H1 (cell line): Measurements from ENCODE around the gene FOXC2. TPM values are rescaled to one million over a fixed set of nuclear protein-coding genes. Genes with fewer than 3 reads are reported as not detected.

Source experiments
- E2F6 ChIP-seq: IDR thresholded peaks from 2 replicates; pipeline ENCODE4 v1.6.1; 2012; ENCODE audit warnings: inconsistent platforms
- GTF2F1 ChIP-seq: IDR thresholded peaks from 2 replicates; pipeline ENCODE4 v1.6.1; 2012; ENCODE audit warnings: low read depth, low read length, improper control_type of control experiment, borderline replicate concordance
- NANOG ChIP-seq: IDR thresholded peaks from 2 replicates; pipeline ENCODE4 v1.6.1; 2011; ENCODE audit warnings: low read length, low read depth, mild to moderate bottlenecking, inconsistent platforms; ENCODE audit not compliant: insufficient read depth, poor library complexity, severe bottlenecking
- POLR2AphosphoS5 ChIP-seq: IDR thresholded peaks from 2 replicates; pipeline ENCODE4 v1.6.1; 2011; ENCODE audit warnings: low read depth, low read length
- RXRA ChIP-seq: IDR thresholded peaks from 2 replicates; pipeline ENCODE4 v1.6.1; 2011; ENCODE audit warnings: low read depth, mild to moderate bottlenecking, low read length, moderate library complexity; ENCODE audit not compliant: insufficient read depth
- polyA plus RNA-seq, 7 experiments: library from polyadenylated mRNA; depleted of rRNA in 3 of 7; stranded (reverse) in 5 of 7; unstranded in 2 of 7; fragments of >200 nt in 5 of 7; fragments of 200-250 nt in 2 of 7; gene quantifications; 1 replicate in 5 of 7; 2 replicates in 1 of 7; 4 replicates in 1 of 7; pipeline versions ENCODE4 v1.2.1 to v1.2.3, GENCODE V29; 2011 to 2013; ENCODE audit warnings: missing spikeins in 2 of 7, mixed read lengths in 2 of 7
- total RNA-seq: library from RNA; stranded (reverse); fragmentation: NEBNext Ultra II Directional; extraction: Animal tissue kit (Norgen Biotek cat#: 25700); gene quantifications from 2 replicates; pipeline ENCODE4 v1.2.1, GENCODE V29; 2021

FOXC2 gene
- total and polyA plus RNA-seq, 2 of the 8 experiments (the other 6 are each of a cell fraction or from before 2014, with no cell fraction given) = 0.09 TPM; not detected in 1

- no peak for TF ChIP-seq GTF2F1
- TF ChIP-seq RXRA = no peak
- TF ChIP-seq E2F6 = 0 out of 2 replicates have a peak, but pooled peaks have one; percentile 24
- no peak for TF ChIP-seq POLR2AphosphoS5
- no peak for TF ChIP-seq NANOG
Measured at GRCh38 chr16:86519649-86520316, 46.8 kb upstream of the FOXC2 start (continued).
